Panc1 (cell line): ENCODE data around the gene MAL.

ENCODE experiments used
- POLR2AphosphoS5 ChIP-seq: IDR thresholded peaks from 2 replicates; pipeline ENCODE4 v1.6.1; 2012; ENCODE audit warnings: mild to moderate bottlenecking, low read depth, low read length, moderate library complexity
- TF ChIP-seq, protein P1 (sequence below): fragments of 450-650 bp; IDR thresholded peaks from 2 replicates; pipeline ENCODE4 v1.5.1; 2017; ENCODE audit warnings: mild to moderate bottlenecking

DNA sequence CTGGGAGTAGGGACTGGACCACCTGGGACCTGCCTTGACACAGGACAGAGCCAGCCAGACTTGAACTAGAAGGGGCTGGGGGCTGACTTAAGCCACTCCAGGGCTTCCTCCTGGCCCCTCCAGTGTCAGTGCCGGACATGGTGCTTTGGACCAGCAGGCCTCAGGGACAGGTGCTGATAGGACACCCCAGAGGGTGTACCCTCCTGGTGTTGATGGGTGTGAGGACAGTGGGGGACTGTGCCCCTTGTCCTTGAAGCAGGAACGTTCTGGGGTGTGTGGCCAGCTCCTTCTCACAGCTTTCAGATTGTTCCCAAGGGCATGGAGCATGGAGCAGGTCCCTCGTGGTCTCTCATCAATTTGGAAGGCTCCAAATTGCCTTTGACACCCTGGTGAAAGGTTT is 6.8 kb downstream of the MAL start:
- no peak for TF ChIP-seq POLR2AphosphoS5
- TF ChIP-seq, protein P1, sequence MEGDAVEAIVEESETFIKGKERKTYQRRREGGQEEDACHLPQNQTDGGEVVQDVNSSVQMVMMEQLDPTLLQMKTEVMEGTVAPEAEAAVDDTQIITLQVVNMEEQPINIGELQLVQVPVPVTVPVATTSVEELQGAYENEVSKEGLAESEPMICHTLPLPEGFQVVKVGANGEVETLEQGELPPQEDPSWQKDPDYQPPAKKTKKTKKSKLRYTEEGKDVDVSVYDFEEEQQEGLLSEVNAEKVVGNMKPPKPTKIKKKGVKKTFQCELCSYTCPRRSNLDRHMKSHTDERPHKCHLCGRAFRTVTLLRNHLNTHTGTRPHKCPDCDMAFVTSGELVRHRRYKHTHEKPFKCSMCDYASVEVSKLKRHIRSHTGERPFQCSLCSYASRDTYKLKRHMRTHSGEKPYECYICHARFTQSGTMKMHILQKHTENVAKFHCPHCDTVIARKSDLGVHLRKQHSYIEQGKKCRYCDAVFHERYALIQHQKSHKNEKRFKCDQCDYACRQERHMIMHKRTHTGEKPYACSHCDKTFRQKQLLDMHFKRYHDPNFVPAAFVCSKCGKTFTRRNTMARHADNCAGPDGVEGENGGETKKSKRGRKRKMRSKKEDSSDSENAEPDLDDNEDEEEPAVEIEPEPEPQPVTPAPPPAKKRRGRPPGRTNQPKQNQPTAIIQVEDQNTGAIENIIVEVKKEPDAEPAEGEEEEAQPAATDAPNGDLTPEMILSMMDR: no peak
